Right ventricle myocardium superior (tissue), 1 donor: ENCODE measurements around the gene KBTBD8. TPM values are rescaled to one million over a fixed set of nuclear protein-coding genes. Genes with fewer than 3 reads are reported as not detected.

Experiments used
- ATAC-seq: fragments of 200-7000 bp; cut with Tn5 transposase; one replicate; pipeline ENCODE4 v1.9.1; 2020; ENCODE audit warnings: mild to moderate bottlenecking; ENCODE audit not compliant: poor library complexity
- DNase-seq: peaks from one replicate; pipeline ENCODE4 v3.0.0-alpha.2; 2020
- intact Hi-C: fragments of 100-400 bp; cut with DNase I; formaldehyde crosslinking; loops from one replicate; pipeline ENCODE4 v1.11.2; 2022
- long read RNA-seq: library from polyadenylated mRNA; unstranded; transcript quantifications from one replicate; pipeline ENCODE4 v2.0.0, GENCODE V29; 2021
- total RNA-seq: library from RNA; stranded (reverse); fragmentation: NEBNext Ultra II Directional; extraction: Animal tissue kit (Norgen Biotek cat#: 25700); gene quantifications from one replicate; pipeline ENCODE4 v1.2.1, GENCODE V29; 2021
- donor health status: DM: no; HTN: yes; CAD: no; lungs with severe emphysema.

KBTBD8 gene, protein sequence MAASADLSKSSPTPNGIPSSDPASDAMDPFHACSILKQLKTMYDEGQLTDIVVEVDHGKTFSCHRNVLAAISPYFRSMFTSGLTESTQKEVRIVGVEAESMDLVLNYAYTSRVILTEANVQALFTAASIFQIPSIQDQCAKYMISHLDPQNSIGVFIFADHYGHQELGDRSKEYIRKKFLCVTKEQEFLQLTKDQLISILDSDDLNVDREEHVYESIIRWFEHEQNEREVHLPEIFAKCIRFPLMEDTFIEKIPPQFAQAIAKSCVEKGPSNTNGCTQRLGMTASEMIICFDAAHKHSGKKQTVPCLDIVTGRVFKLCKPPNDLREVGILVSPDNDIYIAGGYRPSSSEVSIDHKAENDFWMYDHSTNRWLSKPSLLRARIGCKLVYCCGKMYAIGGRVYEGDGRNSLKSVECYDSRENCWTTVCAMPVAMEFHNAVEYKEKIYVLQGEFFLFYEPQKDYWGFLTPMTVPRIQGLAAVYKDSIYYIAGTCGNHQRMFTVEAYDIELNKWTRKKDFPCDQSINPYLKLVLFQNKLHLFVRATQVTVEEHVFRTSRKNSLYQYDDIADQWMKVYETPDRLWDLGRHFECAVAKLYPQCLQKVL
- 4.2 TPM for total RNA-seq
- long read RNA-seq, full-length matches to known transcripts = 3 of 5 reads
- long read RNA-seq, partial matches to known transcripts = 1 of 5 reads
- long read RNA-seq, other reads (novel, unspliced or antisense) = 1 of 5 reads

DNA sequence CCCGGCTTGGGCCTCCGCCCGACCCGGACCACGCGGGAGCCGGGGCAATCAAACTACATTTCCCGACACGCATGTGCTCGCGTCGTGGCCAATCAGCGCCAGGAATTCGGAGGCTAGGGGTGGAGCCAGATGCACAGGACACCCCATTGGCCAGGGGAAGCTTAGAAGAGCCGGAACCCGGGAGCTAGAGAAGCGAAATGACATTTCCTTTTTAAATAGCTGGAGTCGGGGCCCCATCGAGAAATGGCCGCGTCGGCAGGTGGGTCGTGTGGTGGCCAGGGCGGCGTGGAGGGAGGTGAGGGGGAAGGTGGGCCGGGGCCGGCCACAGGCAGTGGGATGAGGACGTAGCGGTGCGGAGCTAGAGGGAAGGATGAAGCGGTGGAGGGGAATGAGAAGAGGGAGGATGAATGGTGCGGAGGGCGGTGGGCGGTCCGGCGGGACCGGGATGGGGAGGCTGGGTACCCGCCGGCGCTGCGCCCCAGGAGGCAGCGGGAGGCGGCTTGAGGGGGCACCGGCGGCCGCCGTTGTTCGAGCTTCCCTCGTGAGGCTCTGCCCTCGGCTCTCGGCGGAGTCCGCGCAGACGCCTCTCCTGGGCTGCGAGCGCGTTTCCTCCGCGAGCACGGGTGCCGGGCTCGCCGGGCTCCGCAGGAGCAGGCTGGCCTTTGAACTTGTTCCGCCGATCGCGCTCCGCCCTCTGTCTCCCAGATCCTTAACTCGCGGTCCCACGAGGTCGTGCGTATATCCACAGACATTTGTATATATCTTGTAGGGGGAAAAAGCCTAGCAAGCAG, at the start of gene KBTBD8:
Gene KBTBD8 (plus strand): TSS at position 195 of the 791 bp plus-strand sequence. CDS start 49 bp downstream, at position 244.
- DNase-seq (peak; percentile 98), ATAC-seq (peak; percentile 100)
- intact Hi-C loops = no loop called here

DNA sequence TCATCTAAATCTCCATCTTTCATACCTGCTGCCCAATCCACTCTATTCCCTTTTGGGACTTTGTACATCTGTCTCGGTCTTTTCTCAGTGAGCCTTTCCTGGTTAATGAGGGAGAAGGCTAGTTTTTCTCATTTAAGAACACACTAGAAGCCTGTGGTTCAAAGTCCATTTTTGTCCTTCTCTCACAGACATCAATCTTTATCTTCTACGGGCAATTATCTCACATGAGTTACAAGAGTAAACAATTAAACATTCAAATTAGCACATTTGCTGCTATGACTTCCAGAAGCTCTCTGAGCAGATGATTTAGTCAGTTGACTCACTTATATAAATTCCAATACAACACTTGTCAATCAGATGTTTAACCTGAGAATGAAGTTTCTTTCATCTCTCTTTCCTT, 49.3 kb upstream of the KBTBD8 start:
- intact Hi-C loops = no loop called here
- ATAC-seq (no peak), DNase-seq (no peak)

DNA sequence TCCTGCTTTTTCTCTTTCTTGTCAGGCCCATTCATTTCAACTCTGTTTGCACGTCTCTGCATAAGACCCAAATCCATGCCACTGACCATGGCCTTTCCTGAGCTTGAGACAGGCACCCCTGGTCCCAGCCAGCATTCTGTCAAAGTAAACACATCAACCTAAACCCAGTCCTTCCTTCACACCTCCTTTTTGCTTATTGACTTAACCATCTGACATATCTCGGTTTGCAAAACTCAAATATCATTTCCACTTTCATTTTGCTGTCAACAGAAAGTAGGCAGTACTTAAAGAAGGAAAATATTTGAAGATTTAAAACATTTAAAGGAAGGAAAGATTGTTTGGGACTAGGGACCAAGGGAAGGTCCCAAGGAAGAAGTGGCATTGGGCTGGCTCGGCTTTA, 48.2 kb upstream of the KBTBD8 start:
- intact Hi-C loops = loop anchor here (10.0 kb wide), 1 partner anchor 1935 kb away; no protein-coding TSS in a partner anchor
- DNase-seq = no peak
- ATAC-seq = no peak

DNA sequence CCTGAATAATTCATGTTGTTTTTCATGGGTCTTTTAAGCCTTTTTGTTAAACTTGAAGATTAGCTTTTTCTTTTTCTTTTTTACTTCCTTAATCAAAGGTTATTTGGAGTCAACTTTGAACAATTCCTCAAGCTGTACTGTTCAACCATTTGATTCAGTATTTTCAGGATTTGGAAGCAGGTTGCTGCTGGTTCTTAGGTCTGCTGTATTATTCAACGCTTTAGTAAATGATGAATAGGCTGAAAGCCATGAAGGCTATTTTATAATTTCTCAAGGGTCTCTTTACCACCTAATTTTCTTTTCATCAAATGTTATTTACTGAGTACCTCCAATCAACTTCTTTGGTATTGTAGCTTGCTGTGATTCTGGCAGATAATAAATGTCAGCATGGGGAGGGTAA, 45.8 kb upstream of the KBTBD8 start:
- ATAC-seq (no peak), DNase-seq (no peak)
- intact Hi-C loops = loop anchor here (10.0 kb wide), 1 partner anchor 1932 kb away; no protein-coding TSS in a partner anchor

DNA sequence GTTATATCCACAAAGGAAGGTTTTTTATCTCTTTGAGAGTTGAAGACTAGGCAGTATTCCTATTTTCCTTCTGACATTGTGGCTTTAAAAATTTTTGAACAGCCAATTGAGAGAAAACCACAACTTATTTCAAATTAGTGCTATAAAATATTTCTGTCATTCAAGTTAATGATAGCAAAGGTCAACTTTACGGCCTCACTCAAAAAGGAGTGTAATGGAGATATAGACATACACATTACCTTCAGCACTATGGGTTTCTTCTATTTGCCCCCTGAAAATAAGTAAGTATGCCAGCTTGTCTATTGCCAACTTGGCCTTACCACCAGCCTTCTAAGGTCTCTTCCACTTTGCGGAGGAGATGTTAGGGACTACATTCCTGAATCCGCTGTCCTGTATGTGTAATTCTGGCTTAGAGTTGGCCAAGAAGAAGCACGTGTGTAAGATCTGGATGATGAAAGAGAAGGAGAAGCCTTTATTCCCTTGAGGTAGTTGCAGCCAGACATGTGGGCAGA, 44.1 kb upstream of the KBTBD8 start:
- intact Hi-C loops = loop anchor here (10.0 kb wide), 1 partner anchor 1931 kb away; no protein-coding TSS in a partner anchor
- DNase-seq = no peak
- ATAC-seq = no peak

DNA sequence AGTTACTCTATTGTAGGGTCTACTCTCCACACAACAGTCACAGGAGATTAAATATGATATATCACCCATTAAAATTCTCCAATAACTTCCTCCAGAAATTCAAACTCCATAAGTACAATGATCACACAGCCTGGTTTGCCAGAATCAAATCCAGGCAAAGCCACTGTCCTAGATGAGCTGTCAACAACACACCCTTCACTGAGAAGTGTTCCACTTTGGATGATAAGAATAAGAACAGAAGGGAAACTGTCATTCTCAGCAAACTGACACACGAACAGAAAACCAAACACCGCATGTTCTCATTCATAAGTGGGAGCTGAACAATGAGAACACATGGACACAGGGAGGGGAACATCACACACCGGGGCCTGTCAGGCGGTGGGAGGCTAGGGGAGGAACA, 41.4 kb upstream of the KBTBD8 start:
- DNase-seq (no peak), ATAC-seq (peak; percentile 57)
- intact Hi-C loops = loop anchor here (10.0 kb wide), 1 partner anchor 1928 kb away; no protein-coding TSS in a partner anchor

DNA sequence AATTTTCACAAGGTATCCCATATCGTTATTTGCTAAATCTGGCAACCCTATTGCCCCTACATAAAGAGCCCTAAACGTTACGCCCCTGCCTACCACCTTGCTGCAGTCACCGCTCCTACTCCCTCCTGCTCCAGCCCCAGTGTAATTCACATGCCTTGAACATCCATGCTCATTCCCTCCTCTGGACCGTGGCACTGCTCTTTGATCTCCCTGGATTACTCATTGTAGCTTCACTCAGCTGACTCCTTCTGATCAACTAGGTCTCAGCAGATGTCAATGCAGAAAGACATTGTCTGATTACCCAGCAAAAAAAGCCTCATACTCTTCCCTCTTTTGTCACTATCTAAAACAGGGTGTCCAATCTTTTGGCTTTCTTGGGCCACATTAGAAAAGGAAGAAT, 40.7 kb upstream of the KBTBD8 start:
- ATAC-seq = no peak

DNA sequence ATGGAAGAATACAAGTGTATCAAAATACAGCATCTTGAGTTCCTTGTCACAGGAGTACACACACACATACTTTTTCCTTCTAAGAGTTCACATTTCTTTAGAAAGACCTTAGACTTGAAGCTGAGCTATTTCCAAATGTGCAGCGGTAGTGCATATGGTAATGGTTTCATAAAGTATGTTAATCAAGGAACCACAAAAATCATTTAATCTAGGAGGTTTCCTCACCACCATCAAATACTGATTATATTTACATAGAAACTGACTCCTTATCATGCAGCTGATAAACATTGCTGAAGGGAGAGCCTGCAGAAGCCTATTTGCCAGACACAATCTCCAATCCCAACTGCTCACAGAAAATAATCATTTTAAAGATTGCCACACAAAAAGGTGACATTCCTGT, 40.0 kb upstream of the KBTBD8 start:
- ATAC-seq (no peak), DNase-seq (no peak)
- intact Hi-C loops = loop anchor here (10.0 kb wide), 1 partner anchor 1927 kb away; no protein-coding TSS in a partner anchor

More for the DNA sequence above, 40.7 kb upstream of the KBTBD8 start:
- intact Hi-C loops = loop anchor here (10.0 kb wide), 1 partner anchor 1927 kb away; no protein-coding TSS in a partner anchor
- no peak for DNase-seq

DNA sequence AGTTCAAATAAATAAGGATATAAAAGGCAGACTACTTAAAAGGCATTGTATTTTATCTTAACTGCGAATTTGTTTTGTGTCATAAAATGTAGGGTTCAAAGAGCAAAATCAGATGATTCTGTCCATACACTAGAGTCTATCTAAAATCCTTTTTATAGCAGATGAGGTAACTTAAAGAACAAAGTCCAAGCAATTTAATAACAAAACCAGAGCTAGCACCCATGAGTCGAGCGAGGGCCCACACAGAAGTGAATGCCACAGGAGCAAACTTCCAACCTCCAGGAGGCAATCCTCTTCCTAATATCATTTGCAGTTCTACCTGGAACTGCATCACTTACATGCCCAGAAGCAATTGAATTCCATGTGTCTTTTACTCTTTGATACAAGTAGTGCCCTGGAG, 35.4 kb upstream of the KBTBD8 start:
- intact Hi-C loops = no loop called here
- DNase-seq (no peak), ATAC-seq (no peak)

DNA sequence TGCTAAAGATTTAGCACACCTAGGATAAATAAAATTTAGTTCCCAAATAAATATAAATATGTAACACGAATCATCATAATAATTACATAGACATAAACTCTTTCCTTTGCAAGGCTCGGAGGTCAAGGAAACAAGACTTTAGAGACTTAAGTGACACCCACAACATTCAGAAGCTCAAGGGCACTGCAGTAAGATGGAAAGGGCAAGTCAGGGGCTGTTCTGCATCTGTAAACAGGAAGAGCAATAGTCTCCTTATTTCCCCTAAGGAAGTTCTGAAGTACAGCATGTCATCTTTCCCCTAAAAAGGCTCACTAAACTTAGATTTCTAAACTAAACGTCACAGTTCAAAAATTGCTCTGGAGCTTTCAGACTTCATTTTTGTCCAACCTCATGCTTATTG, 26.9 kb upstream of the KBTBD8 start:
- DNase-seq (no peak), ATAC-seq (no peak)
- intact Hi-C loops = loop anchor here (5.0 kb wide), 1 partner anchor 66 kb away; no protein-coding TSS in a partner anchor

DNA sequence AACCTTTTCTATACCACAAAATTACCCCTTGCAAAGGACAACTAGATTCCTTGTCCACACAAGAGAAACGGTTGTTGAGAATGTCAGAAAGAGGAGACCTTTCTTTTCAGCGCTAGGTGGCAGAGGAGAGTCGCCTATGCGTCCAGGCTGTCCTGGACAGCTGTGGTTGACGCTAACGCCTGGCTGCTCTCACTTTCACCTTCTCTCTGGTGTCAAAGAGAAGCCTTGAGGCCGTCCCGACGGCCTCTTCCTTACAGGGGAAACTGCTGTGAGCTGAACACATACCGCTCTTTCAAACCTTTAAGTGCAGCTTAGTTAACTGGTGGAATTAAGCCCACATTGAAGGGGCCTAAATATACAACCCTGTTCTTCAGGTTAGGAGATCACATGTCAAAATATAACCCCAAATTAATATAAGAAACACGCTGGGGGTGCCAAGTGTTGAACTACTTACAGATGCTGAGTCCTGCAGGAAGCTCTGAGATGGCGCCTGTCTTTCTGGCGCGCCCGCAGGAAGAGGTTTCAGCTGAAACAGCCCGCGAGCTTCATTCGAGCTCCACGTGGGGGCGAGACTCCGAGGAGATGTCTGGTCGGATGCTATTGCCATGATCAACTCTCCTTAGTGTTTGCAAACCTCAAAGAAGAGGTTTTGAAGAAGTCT, 26.1 kb upstream of the KBTBD8 start:
- peak; percentile 99 for ATAC-seq
- peak; percentile 75 for DNase-seq
- intact Hi-C loops = loop anchor here (5.0 kb wide), 1 partner anchor 65 kb away; no protein-coding TSS in a partner anchor

DNA sequence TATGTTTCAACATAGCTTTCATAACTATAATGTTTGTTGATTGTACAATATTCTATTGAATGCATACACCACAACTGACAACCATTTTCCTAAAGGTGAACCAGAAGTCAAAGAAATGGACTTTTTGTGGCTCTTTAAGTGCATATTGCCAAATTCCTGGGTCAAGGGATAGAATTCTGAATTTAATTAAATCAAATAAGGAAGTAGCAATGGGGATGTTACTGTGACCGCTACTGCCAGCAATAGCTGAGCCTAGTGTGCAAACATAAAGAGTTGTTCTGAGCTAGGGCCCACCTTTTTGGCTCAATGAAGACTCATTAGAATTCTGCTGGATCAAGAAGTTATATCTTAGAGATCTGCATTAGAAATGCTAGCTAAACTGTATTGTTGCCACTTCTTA, 17.3 kb upstream of the KBTBD8 start:
- DNase-seq = no peak
- ATAC-seq = no peak
- intact Hi-C loops = no loop called here

DNA sequence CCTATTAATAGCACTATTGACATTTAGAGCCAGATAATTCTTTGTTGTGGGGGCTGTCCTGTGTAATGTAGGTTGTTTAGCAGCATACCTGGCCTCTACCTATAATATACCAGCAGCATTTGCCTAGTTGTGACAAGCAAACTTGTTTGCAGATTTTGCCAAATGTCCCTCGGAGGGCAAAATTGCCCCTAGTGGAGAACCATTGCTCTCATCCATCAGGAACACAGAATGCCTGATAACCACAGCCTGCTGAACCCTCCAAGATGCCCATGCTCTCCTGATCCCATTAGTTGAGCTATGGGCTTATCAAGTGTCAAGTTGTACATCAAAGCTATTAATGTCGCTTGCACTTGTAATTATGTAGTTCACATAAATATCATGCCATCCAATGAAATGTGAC, 15.0 kb upstream of the KBTBD8 start:
- intact Hi-C loops = no loop called here
- DNase-seq = no peak
- no peak for ATAC-seq

DNA sequence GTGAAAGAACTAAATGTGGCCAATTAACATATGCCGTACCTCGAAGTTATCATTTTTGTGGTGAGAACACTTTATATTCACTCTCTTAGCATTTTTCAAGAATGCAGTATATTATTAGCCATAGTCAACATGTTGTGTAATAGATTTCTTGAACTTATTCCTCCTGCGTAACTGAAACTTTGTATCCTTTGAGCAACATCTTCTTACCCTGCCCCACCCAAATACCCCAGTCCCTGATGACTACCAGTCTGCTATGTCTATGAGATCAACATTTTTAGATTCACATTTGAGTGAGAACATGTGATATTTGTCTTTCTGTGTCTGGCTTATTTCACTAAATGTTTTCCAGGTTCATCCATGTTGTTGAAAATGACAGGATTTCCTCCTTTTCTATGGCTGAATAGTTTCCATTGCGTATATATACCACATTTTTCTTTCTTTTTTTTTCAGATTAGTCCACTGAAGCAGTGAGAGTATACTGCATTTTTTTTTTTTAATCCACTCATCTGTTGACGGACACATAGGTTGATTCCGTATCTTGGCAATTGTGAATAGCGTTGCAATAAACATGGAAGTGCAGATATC, 12.7 kb upstream of the KBTBD8 start:
- DNase-seq = no peak
- intact Hi-C loops = no loop called here
- ATAC-seq = no peak

DNA sequence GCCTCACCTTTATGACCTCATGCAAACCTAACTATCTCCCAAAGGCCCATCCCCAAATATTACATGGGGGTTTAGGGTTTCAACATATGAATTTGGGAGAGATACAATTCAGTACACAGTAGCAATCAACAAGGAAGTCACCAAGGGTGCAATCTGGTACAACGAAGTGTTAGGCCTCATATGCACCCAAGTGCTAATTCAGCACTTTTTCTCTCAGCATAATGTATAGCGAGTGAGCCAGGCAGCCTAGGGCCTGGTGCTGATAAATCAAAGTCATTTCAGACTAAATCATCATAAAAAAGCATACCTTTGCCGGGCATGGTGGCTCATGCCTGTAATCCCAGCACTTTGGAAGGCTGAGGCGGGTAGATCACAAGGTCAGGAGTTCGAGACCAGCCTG, 11.7 kb upstream of the KBTBD8 start:
- ATAC-seq (no peak), DNase-seq (no peak)
- intact Hi-C loops = no loop called here

DNA sequence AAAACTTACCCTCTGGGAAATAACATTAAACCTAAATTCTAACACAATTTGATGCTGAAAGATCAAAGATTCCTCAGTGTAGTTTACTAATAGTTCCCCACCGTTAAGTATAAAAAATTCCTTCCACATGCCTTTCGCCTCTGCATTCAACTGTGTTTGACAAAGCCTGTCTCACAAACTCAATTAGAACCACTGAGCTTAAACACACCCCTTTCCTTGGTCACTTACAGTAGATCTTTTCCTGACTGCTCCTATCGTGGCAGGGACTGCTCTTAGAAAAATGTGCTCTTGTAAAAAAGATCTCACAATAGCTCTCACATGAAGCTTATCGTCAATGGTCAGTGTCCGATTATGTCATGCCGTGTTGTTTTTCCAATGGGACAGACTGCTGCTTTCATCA, 8.9 kb upstream of the KBTBD8 start:
- intact Hi-C loops = no loop called here
- no peak for DNase-seq
- no peak for ATAC-seq

DNA sequence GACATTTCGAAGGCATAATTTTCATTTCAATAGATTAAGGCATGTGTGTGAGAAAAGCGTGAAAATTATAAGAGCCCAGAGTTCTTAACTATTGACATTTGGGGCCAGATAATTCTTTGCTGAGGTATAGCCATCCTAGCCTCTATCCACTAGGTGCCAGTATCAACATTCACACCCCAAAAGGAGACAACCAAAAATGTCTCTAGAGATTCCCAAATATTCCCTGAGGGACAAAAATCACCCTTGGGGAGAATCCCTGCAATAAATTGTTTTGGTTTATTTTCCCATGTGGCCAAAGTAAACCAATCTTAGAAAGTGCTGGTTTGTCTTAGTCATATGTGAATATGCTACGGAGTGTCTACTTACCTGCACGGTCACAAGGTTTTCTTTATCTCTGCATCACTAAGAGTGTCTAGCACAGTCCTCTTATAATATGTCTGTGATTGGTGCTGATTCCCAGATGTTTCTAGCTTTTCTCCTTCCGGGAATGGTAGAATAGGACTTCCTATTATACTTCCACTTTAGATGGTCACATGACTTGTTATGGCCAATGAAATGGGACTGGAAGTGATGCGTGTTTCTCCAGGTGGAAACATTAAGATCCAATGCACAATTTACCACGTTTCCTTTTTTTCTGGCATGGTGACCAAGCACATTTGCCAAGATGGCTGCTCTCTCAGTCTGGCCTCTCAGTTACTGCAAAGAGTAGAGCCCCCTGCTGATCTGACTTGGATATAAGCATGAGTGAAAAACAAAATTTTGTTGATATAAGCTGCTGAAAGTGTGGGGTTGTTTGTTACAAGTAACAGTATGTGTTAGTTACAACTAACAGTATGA, 8.0 kb upstream of the KBTBD8 start:
- peak; percentile 75 for ATAC-seq
- intact Hi-C loops = loop anchor here (5.0 kb wide), 1 partner anchor 42 kb away; no protein-coding TSS in a partner anchor
- DNase-seq = no peak
